Dedifferentiated amniotic fluid mesenchymal stem cell (primary cell): ENCODE data around the gene SLC22A15.
A peak's percentile ranks its signal among the peaks of the same experiment; 100 is the strongest.
"Not testable (repeated sequence)": the region's sequence is repeated elsewhere in the genome, so short reads cannot be mapped to it uniquely, and the experiment has no call there.

ENCODE experiments used
- DNase-seq: peaks from one replicate; pipeline ENCODE4 v3.0.0-alpha.2; 2016; ENCODE audit errors: extremely low spot score

Gene SLC22A15

GRCh38 chr1:115976062-115976920, at the start of gene SLC22A15:
Gene SLC22A15, plus strand, starts transcription at chr1:115976513. Its CDS starts 115 bp downstream, at chr1:115976628.
- peak; percentile 70 for DNase-seq

GRCh38 chr1:115927971-115928370, 48.3 kb upstream of the SLC22A15 start:
- no peak for DNase-seq

- peak; percentile 95 for DNase-seq
These were observed 46.4 kb upstream of the SLC22A15 start for GRCh38 chr1:115929881-115930280.

- no peak for DNase-seq
These were observed 42.7 kb upstream of the SLC22A15 start for GRCh38 chr1:115933625-115934024.

- DNase-seq, result no peak
These were observed 36.9 kb upstream of the SLC22A15 start for GRCh38 chr1:115939455-115939854.

- no peak for DNase-seq
These were observed 30.2 kb upstream of the SLC22A15 start for GRCh38 chr1:115946116-115946515.

- DNase-seq, result no peak
These were observed 27.2 kb upstream of the SLC22A15 start for GRCh38 chr1:115949156-115949555.

- DNase-seq, result no peak
These were observed 24.8 kb upstream of the SLC22A15 start for GRCh38 chr1:115951560-115951959.

- DNase-seq, result no peak
These were observed 23.8 kb upstream of the SLC22A15 start for GRCh38 chr1:115952547-115952946.

- DNase-seq, result no peak
These were observed 23.1 kb upstream of the SLC22A15 start for GRCh38 chr1:115953180-115953579.

- no peak for DNase-seq
These were observed 21.6 kb upstream of the SLC22A15 start for GRCh38 chr1:115954684-115955083.

GRCh38 chr1:115955228-115955627, 21.1 kb upstream of the SLC22A15 start:
- no peak for DNase-seq

- DNase-seq, result no peak
These were observed 17.4 kb upstream of the SLC22A15 start for GRCh38 chr1:115958866-115959265.

- no peak for DNase-seq
These were observed 6.8 kb upstream of the SLC22A15 start for GRCh38 chr1:115969509-115969908.

GRCh38 chr1:115971778-115972177, 4.5 kb upstream of the SLC22A15 start:
- not testable (repeated sequence) for DNase-seq

- DNase-seq, result no peak
These were observed 3.2 kb upstream of the SLC22A15 start for GRCh38 chr1:115973154-115973553.

GRCh38 chr1:115975569-115976061, 698 bp upstream of the SLC22A15 start:
- DNase-seq, result no peak

- peak; percentile 18 for DNase-seq
These were observed 697 bp downstream of the SLC22A15 start for GRCh38 chr1:115976921-115977498.

GRCh38 chr1:115977499-115978258, 1.4 kb downstream of the SLC22A15 start:
- DNase-seq, result peak; percentile 87

- DNase-seq, result no peak
These were observed 2.1 kb downstream of the SLC22A15 start for GRCh38 chr1:115978292-115978941.

- no peak for DNase-seq
These were observed 3.8 kb downstream of the SLC22A15 start for GRCh38 chr1:115980156-115980555.
